Mononuclear cell (primary cell): ENCODE measurements around the gene AGXT. TPM values are rescaled to one million over a fixed set of nuclear protein-coding genes. Genes with fewer than 3 reads are reported as not detected.

ENCODE experiments used
- H3K27me3 ChIP-seq: 2 replicates; pipeline ENCODE4 v1.6.0; 2011; ENCODE audit warnings: low read length, control low read depth; ENCODE audit not compliant: insufficient read depth
- H3K4me1 ChIP-seq: 2 replicates; pipeline ENCODE4 v1.5.1; 2011; ENCODE audit warnings: mild to moderate bottlenecking, low read length, control low read depth; ENCODE audit not compliant: insufficient read depth
- H3K4me3 ChIP-seq: 2 replicates; pipeline ENCODE4 v1.5.1; 2011; ENCODE audit warnings: mild to moderate bottlenecking, low read length, moderate library complexity
- H3K9me3 ChIP-seq: 2 replicates; pipeline ENCODE4 v1.5.1; 2011; ENCODE audit warnings: low read depth, mild to moderate bottlenecking, control low read depth, low read length
- total RNA-seq: library from RNA; depleted of rRNA; stranded (reverse); fragments of >200 nt; gene quantifications from one replicate; pipeline ENCODE4 v1.2.3, GENCODE V29; 2012

AGXT gene
- total RNA-seq, 1 donor: not detected

DNA sequence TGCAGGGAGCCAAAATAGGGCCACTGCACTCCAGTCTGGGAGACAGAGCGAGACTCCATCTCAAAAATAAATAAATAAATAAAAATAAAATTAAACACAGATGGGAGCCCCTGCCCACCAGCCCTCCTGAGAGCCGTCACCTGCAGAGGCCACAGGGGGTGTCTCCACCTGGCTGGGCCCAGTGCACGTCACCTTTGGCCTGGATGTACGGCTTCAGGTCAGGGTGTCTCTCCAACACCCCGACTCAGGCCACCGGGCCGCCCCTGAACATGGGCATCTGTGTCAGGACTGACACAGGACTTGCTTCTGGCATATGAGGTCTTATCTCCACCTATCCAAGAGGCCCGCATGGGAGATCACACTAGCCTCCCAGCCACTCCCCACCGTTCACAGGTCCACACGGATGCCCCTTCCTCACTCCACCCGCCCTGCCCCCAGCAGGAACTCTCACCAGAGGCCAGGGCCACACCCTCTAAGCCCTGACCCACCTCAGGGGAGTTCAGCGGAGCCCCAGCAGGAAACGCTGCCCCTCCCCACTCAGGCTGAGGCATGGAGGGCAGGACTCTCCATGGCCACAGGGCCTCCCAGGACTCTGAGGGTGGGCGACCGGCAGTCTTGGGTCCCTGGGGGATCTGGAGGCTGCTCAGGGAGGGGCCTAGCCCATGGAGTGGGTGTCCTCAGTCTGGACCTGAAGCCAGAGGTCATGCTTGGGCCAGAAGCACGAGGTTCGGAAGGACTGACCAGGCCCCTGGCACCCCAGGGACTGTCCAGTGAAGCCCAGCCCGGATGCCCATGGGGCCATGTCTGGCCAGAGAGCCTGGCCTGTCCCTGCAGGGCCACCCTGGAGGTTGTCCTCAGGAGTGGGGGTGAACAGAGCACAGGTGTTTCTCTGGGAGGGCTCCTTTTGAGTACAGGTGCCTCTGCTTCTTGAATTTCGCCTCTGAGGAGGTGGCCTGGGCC is 35.9 kb downstream of the AGXT start:
- no peaks in the 10 kb centered on the region for H3K4me1 ChIP-seq
- no peak overlapping the region for H3K4me3 ChIP-seq
- H3K27me3 ChIP-seq: no peaks in the 10 kb centered on the region
- no peaks in the 10 kb centered on the region for H3K9me3 ChIP-seq

DNA sequence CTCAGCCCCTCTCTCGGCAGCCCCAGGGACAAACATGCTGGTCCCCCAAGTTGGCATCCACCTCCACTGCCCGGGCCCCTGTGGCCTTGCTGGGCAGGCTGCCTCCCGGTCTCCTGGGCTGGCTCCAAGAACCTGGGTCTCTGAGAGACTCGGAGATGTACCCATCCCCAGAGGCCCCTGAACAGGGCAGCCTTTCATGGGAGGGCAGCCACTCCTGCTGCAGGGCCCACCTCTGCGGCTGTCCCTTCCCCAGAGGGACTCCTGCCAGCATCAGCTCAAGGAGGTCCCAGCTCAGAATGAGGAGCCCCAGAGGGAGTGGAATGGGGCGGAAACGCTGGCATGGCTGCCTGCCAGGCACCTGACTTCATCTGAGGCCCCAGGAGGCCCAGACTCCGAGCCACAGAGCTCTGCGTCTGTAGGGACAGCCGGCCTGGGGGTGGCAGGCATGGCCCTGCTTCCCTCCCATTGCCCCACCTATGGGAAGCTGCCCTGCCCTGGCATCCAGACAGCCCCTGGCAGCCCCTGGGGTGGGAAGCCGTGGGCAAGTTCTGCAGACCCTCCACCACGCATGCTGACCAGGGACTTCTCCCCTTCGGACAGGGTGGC is 36.7 kb downstream of the AGXT start:
- Histone ChIP-seq H3K9me3 (no peaks in the 10 kb centered on the region), H3K27me3 (no peaks in the 10 kb centered on the region), H3K4me1 (no peaks in the 10 kb centered on the region), H3K4me3 (no peak overlapping the region)

DNA sequence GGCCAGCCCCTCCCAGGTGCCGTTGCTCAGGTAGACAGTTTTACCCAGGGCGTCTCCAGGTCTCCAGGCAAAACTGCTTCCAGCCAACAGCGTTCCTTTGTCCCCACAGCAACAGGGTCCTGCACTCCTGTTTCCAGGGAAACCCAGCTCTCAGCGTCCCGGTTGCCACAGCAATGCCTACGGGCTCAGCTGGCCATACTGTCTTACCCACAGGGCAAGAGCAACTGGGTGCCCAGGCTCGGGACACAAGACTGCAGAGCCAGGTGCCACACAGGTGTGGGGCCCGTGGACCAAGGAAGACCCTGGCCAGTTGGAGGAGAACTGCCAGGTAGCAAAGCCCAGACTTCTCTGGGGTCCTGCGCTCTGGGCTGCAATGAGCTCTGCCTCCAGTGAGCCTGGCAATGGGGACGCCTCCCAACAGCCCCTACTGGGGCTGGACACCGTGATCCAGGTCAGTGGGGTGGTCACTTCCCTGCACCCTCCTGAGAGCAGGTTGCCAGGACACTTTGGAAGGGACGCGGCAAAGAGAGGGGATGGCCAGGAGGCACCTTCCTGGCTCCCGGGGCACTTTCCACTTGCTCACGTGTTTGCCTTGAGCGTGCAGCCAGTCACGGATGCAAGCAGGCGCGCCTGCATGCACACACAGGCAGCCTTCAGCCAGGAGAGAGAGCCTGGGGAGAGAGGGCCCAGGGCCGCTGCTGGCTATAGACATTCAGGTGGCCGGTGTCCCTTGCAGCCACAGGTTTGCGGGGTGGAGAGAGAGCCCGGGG is 37.7 kb downstream of the AGXT start, which contains the start of gene CROCC2:
CROCC2 (plus strand) TSS at position 196 of the 770 bp plus-strand sequence; CDS start at position 374, 178 bp downstream.
- Histone ChIP-seq H3K4me1 (no peaks in the 10 kb centered on the region), H3K27me3 (no peaks in the 10 kb centered on the region), H3K9me3 (no peaks in the 10 kb centered on the region), H3K4me3 (no peak within 1 kb of the TSS)

DNA sequence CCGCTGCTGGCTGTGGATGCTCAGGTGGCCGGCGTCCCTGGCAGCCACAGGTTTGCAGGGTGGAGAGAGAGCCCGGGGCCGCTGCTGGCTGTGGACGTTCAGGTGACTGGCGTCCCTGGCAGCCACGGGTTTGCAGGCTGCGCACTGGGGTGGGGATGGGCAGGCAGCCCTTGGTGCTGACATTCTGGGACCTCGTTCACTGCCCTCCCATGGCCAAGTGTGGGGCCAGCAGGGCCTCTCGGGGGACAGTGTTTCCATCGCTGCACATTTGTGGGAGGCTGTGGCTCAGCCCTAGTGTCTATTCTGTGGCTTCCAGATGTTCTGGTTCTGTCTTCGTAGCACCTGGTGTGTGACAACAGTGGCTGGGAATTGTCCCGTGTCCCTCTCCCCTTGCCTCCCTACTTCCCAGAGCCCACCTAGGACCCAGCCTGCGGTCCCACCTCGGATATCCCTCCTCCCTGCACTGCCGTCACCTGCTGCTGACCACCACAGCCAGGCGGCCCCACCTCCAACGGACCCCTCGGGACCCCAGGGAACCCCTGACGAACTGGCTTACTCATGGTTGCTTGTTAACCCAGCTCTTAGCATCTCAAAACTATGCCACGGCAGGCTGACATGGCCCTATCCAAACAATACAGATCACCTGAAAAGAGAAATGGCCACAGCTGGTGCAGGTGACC is 38.4 kb downstream of the AGXT start:
- no peaks in the 10 kb centered on the region for H3K9me3 ChIP-seq
- no peaks in the 10 kb centered on the region for H3K4me1 ChIP-seq
- H3K27me3 ChIP-seq: no peaks in the 10 kb centered on the region
- no peak overlapping the region for H3K4me3 ChIP-seq

DNA sequence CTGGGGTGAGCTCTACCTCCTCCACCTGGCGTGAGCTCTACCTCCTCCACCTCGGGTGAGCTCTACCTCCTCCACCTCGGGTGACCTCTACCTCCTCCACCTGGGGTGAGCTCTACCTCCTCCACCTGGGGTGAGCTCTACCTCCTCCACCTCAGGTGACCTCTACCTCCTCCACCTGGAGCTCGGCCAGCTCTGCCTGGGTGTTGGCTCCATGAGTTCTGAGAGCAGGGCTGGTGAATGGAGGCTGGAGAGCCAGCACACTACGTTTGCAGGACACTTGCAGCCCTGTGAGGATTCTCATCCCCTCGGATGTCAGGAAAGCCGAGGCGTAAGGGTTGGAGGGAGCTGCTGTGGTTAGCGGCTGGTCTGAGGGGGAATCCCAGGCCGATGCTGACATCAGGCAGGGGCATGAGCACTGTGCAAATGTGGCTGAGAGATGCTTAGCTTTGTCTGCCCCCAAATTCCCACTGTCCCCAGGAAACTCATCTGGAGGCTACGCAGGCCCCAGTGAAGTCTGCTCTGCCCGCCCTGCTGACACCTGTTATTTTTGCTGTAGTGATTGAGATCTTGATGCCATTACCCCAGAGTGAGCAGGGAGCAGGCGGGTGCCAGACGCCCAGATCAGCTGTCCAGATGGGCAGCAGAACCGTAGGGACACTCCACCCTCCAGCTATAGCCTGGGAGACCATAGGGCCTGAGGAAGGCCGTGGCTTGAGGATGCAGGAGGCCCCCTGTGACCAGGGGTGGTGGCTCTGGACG is 40.8 kb downstream of the AGXT start:
- Histone ChIP-seq H3K4me3 (no peak overlapping the region), H3K27me3 (no peaks in the 10 kb centered on the region), H3K9me3 (no peaks in the 10 kb centered on the region), H3K4me1 (no peaks in the 10 kb centered on the region)

DNA sequence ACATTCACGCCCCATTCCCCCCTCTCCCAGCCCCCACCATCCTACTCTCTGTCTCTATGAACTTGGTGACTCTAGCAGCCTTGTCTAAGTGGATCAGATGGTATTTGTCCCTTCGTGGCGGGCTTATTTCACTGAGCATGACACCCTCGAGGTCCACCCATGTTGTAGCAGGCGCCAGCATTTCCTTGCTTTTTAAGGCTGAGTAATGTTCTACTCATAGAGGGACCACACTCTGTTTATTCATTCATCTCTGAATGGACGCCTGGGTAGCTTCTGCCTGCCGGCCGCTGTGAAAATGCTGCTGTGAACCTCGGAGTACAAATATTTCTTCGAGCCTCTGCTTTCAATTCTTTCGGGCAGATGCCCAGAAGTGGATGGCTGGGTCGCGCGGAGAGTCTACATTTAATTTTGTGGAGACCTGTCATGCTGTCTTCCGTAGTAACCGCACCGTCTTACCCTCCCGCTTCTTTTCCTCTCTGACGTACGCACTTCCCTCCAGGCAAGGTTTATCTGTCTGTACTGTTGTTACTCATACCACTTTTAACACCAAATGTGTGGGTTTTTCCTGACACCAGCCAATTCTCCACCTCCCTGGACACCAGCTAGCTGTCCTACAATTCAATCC is 43.1 kb downstream of the AGXT start:
- no peaks in the 10 kb centered on the region for H3K4me1 ChIP-seq
- no peaks in the 10 kb centered on the region for H3K9me3 ChIP-seq
- no peak overlapping the region for H3K4me3 ChIP-seq
- peaks cover 7% of the 10 kb centered on the region for H3K27me3 ChIP-seq

DNA sequence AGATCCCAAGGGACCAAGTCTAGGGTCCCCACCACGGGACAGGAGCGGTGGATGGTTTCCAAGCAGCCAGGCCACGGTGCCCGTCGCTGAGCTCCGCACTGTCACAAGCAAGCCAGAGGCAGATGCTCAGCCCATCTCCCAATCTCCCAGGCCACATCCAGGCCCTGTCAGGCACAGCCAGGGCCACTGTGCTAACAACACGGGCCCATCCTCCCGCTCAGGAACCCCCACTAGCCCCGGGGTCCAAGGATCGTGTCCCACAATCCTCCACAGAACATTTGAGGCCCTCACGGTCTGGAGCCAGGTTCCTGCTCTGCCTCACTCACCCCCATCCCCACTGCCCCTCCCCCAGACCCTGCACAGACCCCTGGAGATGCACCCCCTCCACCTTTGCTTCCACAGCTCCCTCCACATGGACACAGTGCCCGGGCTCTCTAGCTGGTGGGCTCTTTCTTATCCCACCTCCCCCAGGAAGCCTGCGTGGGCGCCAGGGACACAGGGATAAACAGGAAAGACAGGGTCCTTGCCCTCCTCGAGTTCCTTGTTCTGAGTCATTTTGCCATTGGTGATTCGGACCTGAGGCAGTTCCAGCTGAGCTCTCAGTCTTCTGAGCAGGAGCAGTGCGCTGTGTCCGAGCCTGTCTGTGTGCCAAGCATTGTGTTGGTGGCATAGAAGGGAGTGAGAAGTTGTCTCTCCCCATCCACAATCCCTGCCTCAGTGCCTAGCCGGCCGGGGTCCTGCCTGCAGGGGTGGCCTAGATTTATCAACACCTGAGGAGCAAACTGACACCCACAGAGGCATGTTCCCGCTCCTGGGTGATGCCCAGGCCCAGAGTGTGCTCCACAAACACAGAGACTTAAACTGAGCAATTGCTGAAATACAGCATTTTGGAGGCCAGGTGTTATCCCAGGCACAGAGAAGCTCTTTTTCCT is 44.5 kb downstream of the AGXT start:
- peaks cover 7% of the 10 kb centered on the region for H3K27me3 ChIP-seq
- H3K9me3 ChIP-seq: no peaks in the 10 kb centered on the region
- no peaks in the 10 kb centered on the region for H3K4me1 ChIP-seq
- H3K4me3 ChIP-seq: no peak overlapping the region

DNA sequence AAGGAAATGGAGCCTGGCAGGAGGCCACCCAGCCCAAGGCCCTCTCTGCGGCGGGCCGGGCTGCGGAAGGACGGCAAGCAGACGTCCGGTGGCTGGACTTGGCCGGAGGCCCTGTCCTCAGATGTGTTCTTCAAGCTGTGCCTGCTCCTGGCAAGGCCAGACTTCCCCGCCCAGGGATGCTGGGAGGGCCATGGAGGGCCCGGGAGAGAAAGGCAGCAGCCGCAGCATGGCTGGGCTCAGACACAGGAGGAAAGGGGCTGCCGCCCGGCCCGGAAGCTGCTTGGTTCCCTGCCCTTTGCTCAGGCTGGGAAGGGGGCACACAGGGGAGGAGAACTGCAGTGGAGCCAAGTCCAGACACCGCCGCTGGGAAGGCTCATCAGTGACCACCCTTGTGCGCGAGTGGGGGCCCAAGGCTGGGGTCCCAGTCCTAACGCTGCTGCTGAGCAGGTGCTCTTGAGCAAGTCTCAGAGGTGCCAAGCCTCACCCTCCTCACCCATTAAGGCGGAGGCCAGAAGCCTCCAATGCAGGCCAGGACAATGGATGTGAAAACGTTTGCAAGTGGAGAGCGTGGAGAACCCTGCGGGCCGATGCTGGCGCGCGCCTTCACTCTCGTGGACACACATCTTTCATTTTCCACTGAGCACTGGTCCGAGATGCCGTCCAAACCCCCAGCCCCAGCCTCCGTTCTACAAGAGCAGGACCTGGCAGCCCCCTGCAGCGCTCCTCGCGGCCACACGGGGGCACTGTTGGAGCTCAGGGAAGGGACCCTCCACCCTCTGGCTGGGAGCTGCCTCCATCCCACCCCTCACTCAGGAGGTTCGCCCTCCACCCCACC is 45.4 kb downstream of the AGXT start:
- Histone ChIP-seq H3K4me3 (no peak overlapping the region), H3K4me1 (no peaks in the 10 kb centered on the region), H3K27me3 (peaks cover 7% of the 10 kb centered on the region), H3K9me3 (no peaks in the 10 kb centered on the region)

DNA sequence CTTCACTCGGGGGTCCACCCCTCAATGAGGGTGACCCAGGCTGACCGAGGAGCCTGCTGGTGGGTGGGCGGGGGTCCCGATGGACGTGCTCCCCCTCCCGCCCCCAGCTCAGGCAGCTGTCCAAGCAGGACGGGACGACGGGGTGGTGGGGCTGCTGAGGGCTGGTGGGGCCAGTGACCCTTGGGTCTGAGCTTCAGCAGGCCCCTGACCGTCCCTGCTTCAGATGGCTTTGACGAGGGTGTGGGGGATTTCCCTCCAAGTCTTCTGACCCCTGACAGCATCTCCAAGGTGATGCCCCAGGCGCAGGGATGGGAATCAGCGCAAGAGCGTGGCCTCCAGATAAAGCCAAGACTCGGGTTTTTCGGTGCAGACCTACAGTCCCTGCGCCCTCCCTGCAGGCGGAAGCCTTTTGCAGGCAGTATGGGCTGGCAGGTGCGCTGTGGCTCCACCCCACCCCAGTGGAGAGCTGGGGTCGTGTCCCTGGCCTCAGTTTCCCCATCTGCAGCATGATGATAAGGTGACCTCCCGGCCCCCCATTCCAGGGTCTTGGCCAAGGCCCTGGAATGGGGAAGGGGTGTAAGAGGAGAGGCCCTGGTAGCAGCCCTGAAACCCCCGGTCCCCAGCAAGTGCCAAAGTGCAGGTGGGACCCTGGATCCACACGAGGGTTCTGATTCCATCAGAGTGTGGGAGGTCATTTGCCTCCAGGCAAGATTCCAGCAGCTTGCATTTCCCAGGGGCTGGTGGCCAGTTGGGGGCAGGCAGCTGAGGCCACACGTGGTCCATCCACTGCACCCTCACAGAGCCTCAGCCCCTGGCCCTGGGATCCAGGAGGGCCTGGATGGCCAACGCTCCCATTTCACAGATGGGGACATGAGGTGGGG is 46.3 kb downstream of the AGXT start:
- Histone ChIP-seq H3K27me3 (peaks cover 7% of the 10 kb centered on the region), H3K4me3 (no peak overlapping the region), H3K4me1 (no peaks in the 10 kb centered on the region), H3K9me3 (no peaks in the 10 kb centered on the region)

DNA sequence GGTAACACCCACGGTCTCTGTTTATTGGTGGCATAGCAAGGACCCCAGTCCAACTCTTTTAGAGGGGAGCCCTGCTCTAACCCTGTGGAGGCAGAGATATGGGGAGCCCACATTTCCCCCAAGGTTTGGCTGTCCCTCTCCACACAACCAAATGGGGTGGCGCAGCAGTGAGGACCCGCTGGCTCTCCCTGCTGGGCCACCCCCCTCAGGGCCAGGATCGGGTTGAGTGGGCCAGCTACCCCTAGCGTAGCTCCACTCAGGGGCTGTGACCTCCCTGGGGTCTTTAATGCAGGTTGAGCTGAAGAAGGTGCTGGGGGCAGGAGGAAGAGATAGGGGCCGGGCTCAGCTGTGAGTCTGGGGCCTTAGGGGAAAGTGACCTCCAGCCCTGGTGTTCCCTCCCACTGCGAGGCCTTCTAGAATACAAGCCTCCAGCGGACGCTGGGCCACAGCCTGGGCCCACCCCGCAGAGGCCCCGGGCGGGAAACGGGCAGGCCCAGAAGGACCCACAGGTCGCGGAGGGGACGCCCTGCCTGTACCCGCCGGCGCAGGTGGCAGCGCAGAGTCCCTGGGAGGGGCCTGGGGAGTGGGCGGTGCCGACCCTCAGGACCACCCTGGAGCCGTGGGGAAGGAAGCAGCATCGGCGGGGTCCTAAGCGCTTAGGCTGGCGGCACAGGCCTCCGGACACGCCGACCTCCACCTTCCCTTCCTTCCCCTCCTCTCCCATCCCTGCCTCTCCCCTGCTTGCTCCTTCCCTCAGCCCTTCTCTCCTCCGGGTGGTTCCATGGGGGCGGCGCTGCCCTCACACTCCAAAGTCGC is 47.1 kb downstream of the AGXT start:
- no peak overlapping the region for H3K4me3 ChIP-seq
- peaks cover 7% of the 10 kb centered on the region for H3K27me3 ChIP-seq
- H3K4me1 ChIP-seq: no peaks in the 10 kb centered on the region
- no peaks in the 10 kb centered on the region for H3K9me3 ChIP-seq

DNA sequence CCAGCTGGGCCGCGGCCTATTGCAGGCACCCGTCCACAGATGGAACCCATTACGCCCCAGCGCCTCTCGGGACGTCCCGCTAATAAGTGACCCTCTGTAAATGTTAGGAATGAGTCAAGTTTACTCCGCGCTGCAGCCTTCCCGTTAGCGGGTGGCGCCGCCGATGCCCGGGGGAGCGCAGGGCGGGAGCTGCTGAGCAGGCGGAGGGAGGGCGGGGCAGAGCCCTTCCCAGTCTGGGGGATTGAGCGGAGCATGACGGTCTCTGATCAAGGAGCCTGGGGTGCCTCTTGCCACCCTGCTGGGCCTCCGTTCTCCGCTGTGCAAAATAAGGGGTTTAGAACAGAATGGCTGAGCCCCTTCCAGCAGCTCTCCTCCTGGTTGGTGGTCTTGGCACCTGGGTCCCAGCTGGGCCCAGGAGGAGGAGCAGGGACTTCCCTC is 48.0 kb downstream of the AGXT start:
- H3K9me3 ChIP-seq: no peaks in the 10 kb centered on the region
- no peaks in the 10 kb centered on the region for H3K4me1 ChIP-seq
- peaks cover 7% of the 10 kb centered on the region for H3K27me3 ChIP-seq
- H3K4me3 ChIP-seq: no peak overlapping the region
